Measurements from ENCODE around the gene APCDD1L. TPM values are rescaled to one million over a fixed set of nuclear protein-coding genes. Genes with fewer than 3 reads are reported as not detected.

The APCDD1L gene
- total RNA-seq, 1 donor from 2014 or later, result 0.25 TPM

Other genes with a start within 250 kb of the APCDD1L start
- gene RAB22A, start 205.7 kb downstream of the APCDD1L start, total RNA-seq, result 7.0 TPM
- 74.5 TPM for gene VAPB, start 126.2 kb downstream of the APCDD1L start, total RNA-seq
- 24.8 TPM for gene STX16, start 135.9 kb upstream of the APCDD1L start, total RNA-seq
- 26.4 TPM for gene NPEPL1, start 177.4 kb upstream of the APCDD1L start, total RNA-seq